ENCODE results near the gene PTPRD. TPM values are rescaled to one million over a fixed set of nuclear protein-coding genes. Genes with fewer than 3 reads are reported as not detected.

PTPRD gene
- total RNA-seq, 3 donors from 2014 or later (not counting 1 experiment from before 2014, with no cell fraction given): 0.05 to 0.68 TPM; not detected in 1

DNA sequence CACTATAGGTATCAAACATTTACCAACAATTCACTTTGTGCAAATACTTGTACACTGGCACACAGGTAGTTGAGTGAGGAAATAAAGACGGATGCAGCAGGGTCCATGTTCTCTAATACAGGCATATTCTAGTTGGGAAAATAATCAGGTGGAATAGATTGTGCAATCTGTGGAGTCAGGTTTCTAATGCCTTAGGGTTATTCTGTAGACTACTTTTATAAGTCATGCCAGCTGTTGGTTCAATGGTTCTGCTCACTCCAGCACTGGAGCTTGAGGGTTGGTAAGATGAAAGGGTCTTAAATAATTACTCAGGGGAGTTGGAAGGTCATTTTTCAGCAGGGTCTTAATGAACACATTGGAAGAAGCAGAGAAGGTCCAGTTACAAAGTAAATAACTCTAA is 2123.0 kb downstream of the PTPRD start:
- Histone ChIP-seq H3K27ac (ENCODE audit: low read length) (no peak overlapping the region), H3K4me3 (ENCODE audit: low read length) (no peak overlapping the region), H3K9me3 (ENCODE audit: control insufficient read depth, insufficient read depth, low read length) (no peaks in the 10 kb centered on the region), H3K27me3 (ENCODE audit: control insufficient read depth, insufficient read depth, low read length) (no peaks in the 10 kb centered on the region), H3K4me1 (ENCODE audit: control insufficient read depth, insufficient read depth, low read length) (no peaks in the 10 kb centered on the region), H3K36me3 (ENCODE audit: control insufficient read depth, insufficient read depth, low read length) (no peaks in the 10 kb centered on the region)
- Mint-ChIP-seq H3K27ac (no peak overlapping the region), H3K9me3 (no peaks in the 10 kb centered on the region), H3K4me3 (no peak overlapping the region), H3K4me1 (no peaks in the 10 kb centered on the region), H3K36me3 (no peaks in the 10 kb centered on the region), H3K27me3 (ENCODE audit: low read depth in 2 of 2) (peaks cover 0 to 4% of the 10 kb centered on the region in 2 donors)
- no peak for TF ChIP-seq CTCF (IDR thresholded peaks at IDR 0.05)
- WGBS (ENCODE audit: insufficient coverage): 88% methylated on average over 1 of the region's 1 CpG
- intact Hi-C loops (cut with micrococcal nuclease): no loop called here
- no peak for DNase-seq
- no peak for ATAC-seq

DNA sequence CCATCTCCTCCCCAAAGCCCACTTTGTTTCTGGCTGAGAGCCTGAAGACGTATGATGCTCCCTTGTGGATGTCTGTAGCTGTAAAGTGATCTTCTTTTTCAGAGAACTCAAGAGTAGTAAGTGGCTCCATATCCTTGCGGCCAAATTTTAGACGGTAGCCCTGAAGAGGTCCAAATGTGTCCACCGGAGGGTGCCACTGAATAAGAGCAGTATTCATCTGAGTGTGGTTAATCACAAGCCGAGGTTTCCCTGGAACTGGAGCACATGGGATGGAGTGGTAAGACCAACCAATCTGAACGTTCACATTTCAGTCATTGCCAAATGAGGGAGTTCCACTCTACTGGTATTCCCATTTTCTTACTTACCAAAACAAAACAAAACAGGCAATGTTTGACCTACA is 2126.7 kb downstream of the PTPRD start:
- Mint-ChIP-seq H3K9me3 (peaks cover 0 to 5% of the 10 kb centered on the region in 2 donors), H3K4me3 (no peak overlapping the region), H3K4me1 (no peaks in the 10 kb centered on the region), H3K36me3 (no peaks in the 10 kb centered on the region), H3K27me3 (ENCODE audit: low read depth in 2 of 2) (no peaks in the 10 kb centered on the region), H3K27ac (no peak overlapping the region)
- TF ChIP-seq CTCF (IDR thresholded peaks at IDR 0.05): no peak
- Histone ChIP-seq H3K4me1 (ENCODE audit: control insufficient read depth, insufficient read depth, low read length) (no peaks in the 10 kb centered on the region), H3K9me3 (ENCODE audit: control insufficient read depth, insufficient read depth, low read length) (no peaks in the 10 kb centered on the region), H3K27me3 (ENCODE audit: control insufficient read depth, insufficient read depth, low read length) (no peaks in the 10 kb centered on the region), H3K4me3 (ENCODE audit: low read length) (no peak overlapping the region), H3K27ac (ENCODE audit: low read length) (no peak overlapping the region), H3K36me3 (ENCODE audit: control insufficient read depth, insufficient read depth, low read length) (no peaks in the 10 kb centered on the region)
- WGBS (ENCODE audit: insufficient coverage): 55% methylated on average over 6 of the region's 6 CpGs
- no peak for ATAC-seq
- no peak for DNase-seq
- intact Hi-C loops (cut with micrococcal nuclease): no loop called here

GRCh38 chr9:8484597-8485191 is 2128.1 kb downstream of the PTPRD start:
- H3K27me3 Mint-ChIP-seq (ENCODE audit: low read depth in 2 of 2): no peaks in the 10 kb centered on the region
- H3K4me3 ChIP-seq (ENCODE audit: low read length): no peak overlapping the region
- no peaks in the 10 kb centered on the region for H3K9me3 ChIP-seq (ENCODE audit: control insufficient read depth, insufficient read depth, low read length)
- DNase-seq (no peak), ATAC-seq (no peak)
- H3K27me3 ChIP-seq (ENCODE audit: control insufficient read depth, insufficient read depth, low read length): no peaks in the 10 kb centered on the region
- H3K27ac ChIP-seq (ENCODE audit: low read length): no peak overlapping the region
- no peak overlapping the region for H3K27ac Mint-ChIP-seq
- no peaks in the 10 kb centered on the region for H3K4me1 ChIP-seq (ENCODE audit: control insufficient read depth, insufficient read depth, low read length)
- H3K9me3 Mint-ChIP-seq: peaks cover 0 to 5% of the 10 kb centered on the region in 2 donors
- H3K4me1 Mint-ChIP-seq: no peaks in the 10 kb centered on the region
- no peak for TF ChIP-seq CTCF (IDR thresholded peaks at IDR 0.05)
- intact Hi-C loops (cut with micrococcal nuclease): no loop called here
- no peaks in the 10 kb centered on the region for H3K36me3 ChIP-seq (ENCODE audit: control insufficient read depth, insufficient read depth, low read length)
- no peaks in the 10 kb centered on the region for H3K36me3 Mint-ChIP-seq
- no peak overlapping the region for H3K4me3 Mint-ChIP-seq
- WGBS (ENCODE audit: insufficient coverage): 85% methylated on average over 1 of the region's 3 CpGs

GRCh38 chr9:8477450-8477849 is 2135.4 kb downstream of the PTPRD start:
- no peaks in the 10 kb centered on the region for H3K36me3 ChIP-seq (ENCODE audit: control insufficient read depth, insufficient read depth, low read length)
- H3K9me3 Mint-ChIP-seq: peaks cover 0 to 3% of the 10 kb centered on the region in 2 donors
- no peak for DNase-seq
- H3K27me3 ChIP-seq (ENCODE audit: control insufficient read depth, insufficient read depth, low read length): no peaks in the 10 kb centered on the region
- no peak overlapping the region for H3K27ac ChIP-seq (ENCODE audit: low read length)
- no peak overlapping the region for H3K4me3 ChIP-seq (ENCODE audit: low read length)
- TF ChIP-seq CTCF (IDR thresholded peaks at IDR 0.05): no peak
- 94% methylated on average over 3 of the region's 3 CpGs for WGBS (ENCODE audit: insufficient coverage)
- no peaks in the 10 kb centered on the region for H3K36me3 Mint-ChIP-seq
- H3K27me3 Mint-ChIP-seq (ENCODE audit: low read depth in 2 of 2): no peaks in the 10 kb centered on the region
- H3K4me1 ChIP-seq (ENCODE audit: control insufficient read depth, insufficient read depth, low read length): no peaks in the 10 kb centered on the region
- ATAC-seq: no peak
- intact Hi-C loops (cut with micrococcal nuclease): no loop called here
- no peaks in the 10 kb centered on the region for H3K4me1 Mint-ChIP-seq
- no peak overlapping the region for H3K27ac Mint-ChIP-seq
- no peaks in the 10 kb centered on the region for H3K9me3 ChIP-seq (ENCODE audit: control insufficient read depth, insufficient read depth, low read length)
- H3K4me3 Mint-ChIP-seq: no peak overlapping the region
